NK-92 (cell line): Measurements from ENCODE around the gene DOK7.

ENCODE experiments used
- DNase-seq: peaks from one replicate; lab custom pipeline; 2025; ENCODE audit not compliant: unreplicated experiment; lab: John Stamatoyannopoulos, UW

DOK7 gene

GRCh38 chr4:3427134-3427476 lies 36.0 kb upstream of the DOK7 start:
- DNase-seq: no peak

GRCh38 chr4:3427706-3428446 lies 35.2 kb upstream of the DOK7 start:
- no peak for DNase-seq

- DNase-seq: no peak
Observed at GRCh38 chr4:3429651-3430050, 33.5 kb upstream of the DOK7 start.

GRCh38 chr4:3430524-3430923 lies 32.6 kb upstream of the DOK7 start:
- no peak for DNase-seq

- no peak for DNase-seq
Observed at GRCh38 chr4:3431446-3431993, 31.6 kb upstream of the DOK7 start.

GRCh38 chr4:3432381-3432790 lies 30.7 kb upstream of the DOK7 start:
- no peak for DNase-seq

- DNase-seq: no peak
Observed at GRCh38 chr4:3433138-3433869, 29.8 kb upstream of the DOK7 start.

- no peak for DNase-seq
Observed at GRCh38 chr4:3434881-3435685, 28.0 kb upstream of the DOK7 start.

- no peak for DNase-seq
Observed at GRCh38 chr4:3435686-3435956, 27.5 kb upstream of the DOK7 start.

GRCh38 chr4:3436048-3436797 lies 26.9 kb upstream of the DOK7 start:
- DNase-seq: no peak

GRCh38 chr4:3436798-3437581 lies 26.1 kb upstream of the DOK7 start:
- no peak for DNase-seq

- DNase-seq: no peak
Observed at GRCh38 chr4:3437582-3437936, 25.5 kb upstream of the DOK7 start.

GRCh38 chr4:3437998-3438846 lies 24.9 kb upstream of the DOK7 start:
- DNase-seq: no peak

- DNase-seq: no peak
Observed at GRCh38 chr4:3438847-3439180, 24.3 kb upstream of the DOK7 start.

GRCh38 chr4:3439391-3439790 lies 23.7 kb upstream of the DOK7 start:
- no peak for DNase-seq

- DNase-seq: no peak
Observed at GRCh38 chr4:3440011-3440410, 23.1 kb upstream of the DOK7 start.

- no peak for DNase-seq
Observed at GRCh38 chr4:3440979-3441500, 22.1 kb upstream of the DOK7 start.

- no peak for DNase-seq
Observed at GRCh38 chr4:3441501-3442459, 21.3 kb upstream of the DOK7 start, which contains the start of gene HGFAC. HGFAC (plus strand) TSS chr4:3441968; CDS start chr4:3442002, 34 bp downstream.
